Upper lobe of left lung (tissue), 4 donors: ENCODE data around the gene ANKS3.

ENCODE experiments used
- CTCF ChIP-seq, 6 experiments: fragments of 450-650 bp in 4 of 6; fragments of 200-600 bp in 2 of 6; sonication (generic) in 2 of 6; IDR thresholded peaks; one replicate each; pipeline ENCODE4 v1.5.1; 2016 to 2019; ENCODE audit warnings: antibody characterized with exemption in 6 of 6
- EP300 ChIP-seq, 4 donors: sonication (generic); formaldehyde crosslinking; IDR thresholded peaks; one replicate each; pipeline ENCODE4 v1.5.1; 2017; ENCODE audit warnings: antibody characterized with exemption in 4 of 4, control low read depth in 2 of 4
- POLR2A ChIP-seq, 4 donors: fragments of 450-650 bp; IDR thresholded peaks; one replicate each; pipeline ENCODE4 v1.5.1; 2016 to 2017; ENCODE audit warnings: antibody characterized with exemption in 4 of 4, mild to moderate bottlenecking in 2 of 4

- TF ChIP-seq POLR2A (IDR thresholded peaks at IDR 0.05): no peak
- no peak for TF ChIP-seq EP300 (IDR thresholded peaks at IDR 0.05)
- TF ChIP-seq CTCF (IDR thresholded peaks at IDR 0.05): no peak
Measured at GRCh38 chr16:4746215-4746614, 12.1 kb upstream of the ANKS3 start.
